Vagina (tissue), 2 donors: Measurements from ENCODE around the gene CSF1R. TPM values are rescaled to one million over a fixed set of nuclear protein-coding genes. Genes with fewer than 3 reads are reported as not detected.
"Not testable (repeated sequence)": the region's sequence is repeated elsewhere in the genome, so short reads cannot be mapped to it uniquely, and the experiment has no call there.

Experiments used
- DNase-seq, 2 donors: peaks; one replicate each; pipeline ENCODE4 v3.0.0-alpha.2; 2017; ENCODE audit errors: extremely low spot score in 2 of 2
- H3K27ac ChIP-seq: fragments of 200-600 bp; sonication (generic); one replicate; pipeline ENCODE4 v1.5.1; 2019
- H3K27me3 ChIP-seq: fragments of 200-600 bp; sonication (generic); one replicate; pipeline ENCODE4 v1.5.1; 2019
- H3K36me3 ChIP-seq, 2 donors: fragments of 200-600 bp; sonication (generic); one replicate each; pipeline ENCODE4 v1.5.1; 2017 to 2019
- H3K4me1 ChIP-seq: fragments of 200-600 bp; sonication (generic); one replicate; pipeline ENCODE4 v1.5.1; 2019
- H3K4me3 ChIP-seq, 2 donors: fragments of 200-600 bp; sonication (generic); 1 replicate in 1 of 2; 2 replicates in 1 of 2; pipeline ENCODE4 v1.5.1; 2016 to 2019
- H3K9me3 ChIP-seq: fragments of 200-600 bp; sonication (generic); one replicate; pipeline ENCODE4 v1.5.1; 2019
- POLR2A ChIP-seq, 2 donors: fragments of 450-650 bp; IDR thresholded peaks; one replicate each; pipeline ENCODE4 v1.6.1; 2017; ENCODE audit warnings: antibody characterized with exemption in 2 of 2, mild to moderate bottlenecking in 2 of 2, moderate library complexity in 2 of 2
- POLR2AphosphoS5 ChIP-seq, 2 donors: sonication (generic); formaldehyde crosslinking; IDR thresholded peaks; one replicate each; pipeline ENCODE4 v1.9.0; 2017; ENCODE audit warnings: antibody characterized with exemption in 2 of 2, mild to moderate bottlenecking in 2 of 2, low read depth in 1 of 2; ENCODE audit not compliant: insufficient read depth in 1 of 2
- intact Hi-C: fragments of 100-400 bp; cut with DNase I; formaldehyde crosslinking; loops from one replicate; pipeline ENCODE4 v1.15.1; 2023
- total RNA-seq: library from RNA; depleted of rRNA; stranded (reverse); fragments of >200 nt; gene quantifications from one replicate; pipeline ENCODE4 v1.2.3, GENCODE V29; 2016
- TF ChIP-seq, protein P1 (sequence below), 3 experiments: fragments of 450-650 bp in 2 of 3; fragments of 200-600 bp in 1 of 3; sonication (generic) in 1 of 3; IDR thresholded peaks; one replicate each; pipeline ENCODE4 v1.5.1; 2017 to 2019; ENCODE audit warnings: antibody characterized with exemption in 3 of 3, mild to moderate bottlenecking in 2 of 3, moderate library complexity in 2 of 3

Gene CSF1R
- total RNA-seq, 1 donor from 2014 or later, result 21.4 TPM

DNA sequence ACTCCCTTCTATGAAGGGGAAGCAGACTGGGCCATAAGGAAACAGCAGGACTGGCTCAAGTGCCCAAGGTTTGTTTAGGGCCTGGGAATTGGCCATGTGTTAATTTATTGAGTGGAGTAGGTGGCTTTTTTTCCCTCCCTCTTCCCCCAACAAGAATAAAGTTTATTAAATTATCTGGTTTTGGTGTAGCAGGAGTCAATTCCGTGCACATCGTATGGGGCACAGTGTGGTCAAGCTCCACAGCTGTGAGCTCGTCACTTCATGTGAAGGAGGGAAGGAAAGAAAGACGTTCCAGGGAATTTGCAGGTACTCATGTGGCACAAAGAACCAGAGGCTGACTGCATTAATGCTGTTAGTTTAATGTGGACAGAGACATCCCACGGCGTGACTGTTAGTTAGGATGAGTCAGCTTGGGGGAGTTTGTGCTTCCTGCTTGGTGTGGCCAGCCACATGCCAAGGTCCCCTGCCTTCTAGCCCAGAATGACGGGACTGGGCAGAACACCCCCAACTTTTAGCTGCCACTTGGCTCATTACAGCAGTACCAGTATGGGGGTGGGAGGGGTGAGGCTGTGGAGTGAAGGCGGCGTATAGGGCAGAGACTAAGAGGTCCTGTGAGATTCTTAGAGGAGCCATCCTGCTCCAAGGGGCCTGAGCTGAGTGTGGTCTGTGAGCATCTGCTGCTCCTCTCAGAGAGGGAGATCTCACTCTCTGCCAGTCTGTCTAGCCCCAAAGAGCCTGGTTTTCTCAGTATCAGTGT lies 33.2 kb downstream of the CSF1R start:
- Histone ChIP-seq H3K4me3 (no peak overlapping the region), H3K36me3 (peaks cover 0 to 63% of the 10 kb centered on the region in 2 donors), H3K9me3 (no peaks in the 10 kb centered on the region), H3K27ac (no peak overlapping the region), H3K27me3 (no peaks in the 10 kb centered on the region), H3K4me1 (no peaks in the 10 kb centered on the region)
- TF ChIP-seq POLR2A (IDR thresholded peaks at IDR 0.05) (no peak), POLR2AphosphoS5 (IDR thresholded peaks at IDR 0.05; ENCODE audit: insufficient read depth in 1 of 2, low read depth in 1 of 2) (no peak)
- TF ChIP-seq, protein P1, sequence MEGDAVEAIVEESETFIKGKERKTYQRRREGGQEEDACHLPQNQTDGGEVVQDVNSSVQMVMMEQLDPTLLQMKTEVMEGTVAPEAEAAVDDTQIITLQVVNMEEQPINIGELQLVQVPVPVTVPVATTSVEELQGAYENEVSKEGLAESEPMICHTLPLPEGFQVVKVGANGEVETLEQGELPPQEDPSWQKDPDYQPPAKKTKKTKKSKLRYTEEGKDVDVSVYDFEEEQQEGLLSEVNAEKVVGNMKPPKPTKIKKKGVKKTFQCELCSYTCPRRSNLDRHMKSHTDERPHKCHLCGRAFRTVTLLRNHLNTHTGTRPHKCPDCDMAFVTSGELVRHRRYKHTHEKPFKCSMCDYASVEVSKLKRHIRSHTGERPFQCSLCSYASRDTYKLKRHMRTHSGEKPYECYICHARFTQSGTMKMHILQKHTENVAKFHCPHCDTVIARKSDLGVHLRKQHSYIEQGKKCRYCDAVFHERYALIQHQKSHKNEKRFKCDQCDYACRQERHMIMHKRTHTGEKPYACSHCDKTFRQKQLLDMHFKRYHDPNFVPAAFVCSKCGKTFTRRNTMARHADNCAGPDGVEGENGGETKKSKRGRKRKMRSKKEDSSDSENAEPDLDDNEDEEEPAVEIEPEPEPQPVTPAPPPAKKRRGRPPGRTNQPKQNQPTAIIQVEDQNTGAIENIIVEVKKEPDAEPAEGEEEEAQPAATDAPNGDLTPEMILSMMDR (IDR thresholded peaks at IDR 0.05), result no peak
- intact Hi-C loops, result no loop called here
- DNase-seq, result no peak

DNA sequence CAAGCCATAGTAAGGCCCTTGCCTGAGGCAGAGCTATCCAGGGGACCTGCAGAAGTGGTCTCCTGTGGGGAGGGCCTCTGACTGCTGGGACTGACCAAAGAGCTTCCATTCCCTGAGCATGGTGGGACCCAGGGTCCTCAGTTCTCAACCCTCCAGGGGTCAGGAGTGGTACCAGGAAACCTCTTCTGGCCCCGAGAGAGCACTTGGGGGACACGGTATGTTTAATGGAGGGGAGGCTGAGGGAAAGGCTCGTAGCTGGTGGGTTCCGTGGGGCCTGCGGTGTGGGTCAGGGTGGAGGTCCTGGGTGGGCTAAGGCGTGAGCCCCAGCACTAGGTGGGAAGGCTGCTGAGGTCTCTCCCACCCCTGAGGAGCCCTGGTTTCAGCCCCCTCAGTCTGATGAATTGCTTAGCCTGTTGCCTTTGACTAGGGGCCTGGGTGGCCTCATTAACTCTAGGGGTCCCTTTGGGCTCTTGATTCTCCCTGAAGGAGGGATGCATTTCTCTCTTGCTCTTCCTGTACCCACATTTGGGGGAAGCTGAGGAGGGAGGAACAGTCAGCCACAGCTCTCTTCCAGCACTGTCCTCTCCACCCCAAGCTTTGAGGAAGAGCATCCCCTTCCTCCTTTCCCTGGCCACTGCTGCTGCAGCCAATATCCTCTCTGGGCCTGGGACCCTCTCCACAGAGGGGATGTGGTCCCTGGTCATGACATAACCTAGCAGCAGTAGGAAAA lies 34.0 kb downstream of the CSF1R start:
- TF ChIP-seq POLR2AphosphoS5 (IDR thresholded peaks at IDR 0.05; ENCODE audit: insufficient read depth in 1 of 2, low read depth in 1 of 2), result no peak
- TF ChIP-seq POLR2A (IDR thresholded peaks at IDR 0.05), result no peak
- TF ChIP-seq, protein P1 (IDR thresholded peaks at IDR 0.05), result no peak
- no peak overlapping the region for H3K27ac ChIP-seq
- intact Hi-C loops, result no loop called here
- H3K36me3 ChIP-seq, result peaks cover 0 to 70% of the 10 kb centered on the region in 2 donors
- H3K4me1 ChIP-seq, result no peaks in the 10 kb centered on the region
- H3K27me3 ChIP-seq, result no peaks in the 10 kb centered on the region
- no peak for DNase-seq
- no peaks in the 10 kb centered on the region for H3K9me3 ChIP-seq
- H3K4me3 ChIP-seq, result no peak overlapping the region

DNA sequence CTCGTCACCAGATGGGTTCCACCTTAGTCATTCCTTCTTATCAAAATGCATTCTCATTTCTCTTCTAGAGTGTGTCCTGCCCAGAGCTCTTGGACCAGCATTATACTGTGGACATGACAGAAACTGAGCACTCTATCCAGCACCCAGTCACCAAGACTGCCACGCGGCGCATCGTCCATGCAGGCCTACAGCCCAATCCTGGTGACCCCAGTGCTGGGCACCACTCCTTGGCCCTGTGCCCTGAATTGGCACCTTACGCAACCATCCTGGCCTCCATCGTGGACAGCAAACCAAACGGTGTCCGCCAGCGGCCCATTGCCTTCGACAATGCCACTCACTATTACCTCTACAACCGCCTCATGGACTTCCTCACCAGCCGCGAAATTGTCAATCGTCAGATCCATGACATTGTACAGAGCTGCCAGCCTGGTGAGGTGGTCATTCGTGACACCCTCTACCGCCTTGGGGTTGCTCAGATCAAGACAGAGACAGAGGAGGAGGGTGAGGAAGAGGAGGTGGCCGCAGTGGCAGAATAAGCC lies 34.6 kb downstream of the CSF1R start:
- TF ChIP-seq POLR2A (IDR thresholded peaks at IDR 0.05) (no peak), POLR2AphosphoS5 (IDR thresholded peaks at IDR 0.05; ENCODE audit: insufficient read depth in 1 of 2, low read depth in 1 of 2) (no peak)
- TF ChIP-seq, protein P1 (IDR thresholded peaks at IDR 0.05), result no peak
- no peak for DNase-seq
- peaks cover 0 to 76% of the 10 kb centered on the region in 2 donors for H3K36me3 ChIP-seq
- H3K4me1 ChIP-seq, result no peaks in the 10 kb centered on the region
- H3K9me3 ChIP-seq, result no peaks in the 10 kb centered on the region
- intact Hi-C loops, result no loop called here
- no peak overlapping the region for H3K4me3 ChIP-seq
- H3K27ac ChIP-seq, result no peak overlapping the region
- no peaks in the 10 kb centered on the region for H3K27me3 ChIP-seq

DNA sequence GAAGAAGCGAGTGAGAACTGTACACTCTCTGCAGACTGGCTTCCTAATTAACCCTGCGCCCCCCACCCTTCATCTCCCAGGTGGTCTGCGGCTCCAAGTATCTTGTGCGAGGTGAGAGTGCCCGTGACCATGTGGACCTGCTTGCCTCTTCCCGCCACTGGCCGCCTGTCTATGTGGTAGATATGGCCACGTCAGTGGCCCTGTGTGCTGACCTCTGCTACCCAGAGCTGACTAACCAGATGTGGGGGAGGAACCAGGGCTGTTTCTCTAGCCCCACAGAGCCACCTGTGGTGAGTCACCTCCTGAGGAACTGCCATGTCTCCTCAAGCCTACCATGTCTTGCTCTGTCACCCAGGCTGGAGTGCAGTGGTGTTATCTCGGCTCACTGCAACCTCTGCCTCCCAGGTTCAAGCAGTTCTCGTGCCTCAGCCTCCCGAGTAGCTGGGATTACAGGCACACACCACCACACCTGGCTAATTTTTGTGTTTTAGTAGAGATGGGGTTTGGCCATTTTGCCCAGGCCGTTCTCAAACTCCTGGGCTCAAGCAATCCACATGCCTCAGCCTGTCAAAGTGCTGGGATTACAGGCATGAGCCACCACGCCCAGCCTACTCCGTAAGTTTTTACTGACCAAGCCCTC lies 36.1 kb downstream of the CSF1R start:
- H3K4me3 ChIP-seq, H3K4me1 ChIP-seq, H3K27me3 ChIP-seq, H3K9me3 ChIP-seq, DNase-seq, H3K27ac ChIP-seq, intact Hi-C loops: not testable (repeated sequence)
- peaks cover 0 to 84% of the 10 kb centered on the region in 2 donors for H3K36me3 ChIP-seq

DNA sequence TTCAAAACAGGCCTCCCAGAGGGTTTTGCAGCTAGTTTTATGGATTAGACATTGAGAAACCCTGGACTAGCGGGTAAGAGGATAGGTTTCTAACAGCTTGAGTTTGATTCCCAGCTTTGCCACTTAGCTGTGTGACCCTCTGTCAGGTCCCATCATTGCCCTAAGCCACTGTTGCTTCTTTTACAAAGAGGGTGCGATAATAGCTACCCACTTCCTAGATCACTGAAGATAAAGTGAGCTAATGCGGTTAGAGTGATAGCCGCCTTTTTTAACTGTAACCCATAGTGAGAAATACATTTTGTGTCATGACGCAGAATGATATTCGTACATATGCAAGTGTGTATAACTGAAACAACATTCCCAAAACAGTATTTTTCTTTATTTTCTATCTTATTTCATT lies 40.3 kb downstream of the CSF1R start:
- Histone ChIP-seq H3K4me1 (peaks cover 22% of the 10 kb centered on the region), H3K36me3 (peaks cover 0 to 82% of the 10 kb centered on the region in 2 donors), H3K9me3 (no peaks in the 10 kb centered on the region), H3K27me3 (no peaks in the 10 kb centered on the region), H3K27ac (no peak overlapping the region), H3K4me3 (no peak overlapping the region)
- no peak for DNase-seq
- intact Hi-C loops, result no loop called here
- TF ChIP-seq POLR2AphosphoS5 (IDR thresholded peaks at IDR 0.05; ENCODE audit: insufficient read depth in 1 of 2, low read depth in 1 of 2) (no peak), POLR2A (IDR thresholded peaks at IDR 0.05) (no peak)
- TF ChIP-seq, protein P1 (IDR thresholded peaks at IDR 0.05), result no peak
